Activated CD4-positive, alpha-beta memory T cell treated with anti-CD3 and anti-CD28 coated beads for 36 hours (primary cell): ENCODE measurements around the gene TMEM38B. TPM values are rescaled to one million over a fixed set of nuclear protein-coding genes. Genes with fewer than 3 reads are reported as not detected.
"Not testable (repeated sequence)": the region's sequence is repeated elsewhere in the genome, so short reads cannot be mapped to it uniquely, and the experiment has no call there.

ENCODE experiments used
- CTCF ChIA-PET: fragments of 350-600 bp; sonication (Branson Sonifier 250); formaldehyde crosslinking; loops from one replicate; lab custom pipeline; 2021; ENCODE audit warnings: antibody characterized with exemption, inconsistent platforms; lab: Charles Lee
- POLR2A ChIA-PET: fragments of 350-600 bp; sonication (Branson Sonifier 250); formaldehyde crosslinking; loops from one replicate; lab custom pipeline; 2021; ENCODE audit warnings: antibody characterized with exemption; lab: Charles Lee
- DNase-seq: peaks from one replicate; pipeline ENCODE4 v3.0.0-alpha.2; 2020
- H3K27ac Mint-ChIP-seq: one replicate; pipeline ENCODE4 v1.8.0; 2021; ENCODE audit warnings: mixed read lengths
- H3K27me3 Mint-ChIP-seq: one replicate; pipeline ENCODE4 v1.8.0; 2021; ENCODE audit warnings: mixed read lengths
- H3K36me3 Mint-ChIP-seq: one replicate; pipeline ENCODE4 v1.8.0; 2021; ENCODE audit warnings: mixed read lengths
- H3K4me1 Mint-ChIP-seq: one replicate; pipeline ENCODE4 v1.8.0; 2021; ENCODE audit warnings: low read depth, mixed read lengths
- H3K4me3 Mint-ChIP-seq: one replicate; pipeline ENCODE4 v1.8.0; 2021; ENCODE audit warnings: mild to moderate bottlenecking, mixed read lengths
- H3K9me3 Mint-ChIP-seq: one replicate; pipeline ENCODE4 v1.8.0; 2021; ENCODE audit warnings: mixed read lengths
- intact Hi-C: fragments of 100-400 bp; cut with micrococcal nuclease; formaldehyde crosslinking; loops from one replicate; pipeline ENCODE4 v1.15.1; 2023
- total RNA-seq, 2 experiments: library from RNA; stranded (reverse); gene quantifications; one replicate each; pipeline ENCODE4 v1.2.3, GENCODE V29; 2021

Gene TMEM38B
- total RNA-seq, 2 experiments from 2014 or later = 12.1 to 13.8 TPM

DNA sequence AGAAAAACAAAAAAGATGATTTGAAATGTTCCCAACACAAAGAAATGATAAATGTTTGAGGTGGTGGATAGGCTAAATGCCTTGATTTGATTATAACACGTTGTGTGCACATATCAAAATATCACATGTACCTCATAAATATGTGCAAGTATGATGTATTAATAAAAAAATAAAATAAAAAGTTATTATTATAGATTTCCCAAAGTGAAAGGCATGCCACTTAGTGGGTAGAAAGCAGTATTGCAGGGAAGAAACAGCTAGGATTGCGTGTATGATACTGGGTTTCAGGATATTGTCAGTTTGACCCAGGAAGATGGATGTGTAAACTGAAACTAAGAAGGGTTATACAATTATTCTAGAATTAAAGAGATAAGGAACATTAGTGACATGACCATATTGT lies 3.6 kb upstream of the TMEM38B start:
- POLR2A ChIA-PET = no interaction called here
- no peaks in the 10 kb centered on the region for H3K36me3 Mint-ChIP-seq
- CTCF ChIA-PET = no interaction called here
- no peak for DNase-seq
- H3K27ac Mint-ChIP-seq = no peak overlapping the region
- intact Hi-C loops = loop anchor here (10.0 kb wide), 2 partner anchors 446 to 726 kb away; partner anchors contain the start of gene SLC44A1
- H3K9me3 Mint-ChIP-seq = no peaks in the 10 kb centered on the region
- H3K4me3 Mint-ChIP-seq = no peak overlapping the region
- peaks cover 16% of the 10 kb centered on the region for H3K4me1 Mint-ChIP-seq
- H3K27me3 Mint-ChIP-seq = peaks cover 28% of the 10 kb centered on the region

DNA sequence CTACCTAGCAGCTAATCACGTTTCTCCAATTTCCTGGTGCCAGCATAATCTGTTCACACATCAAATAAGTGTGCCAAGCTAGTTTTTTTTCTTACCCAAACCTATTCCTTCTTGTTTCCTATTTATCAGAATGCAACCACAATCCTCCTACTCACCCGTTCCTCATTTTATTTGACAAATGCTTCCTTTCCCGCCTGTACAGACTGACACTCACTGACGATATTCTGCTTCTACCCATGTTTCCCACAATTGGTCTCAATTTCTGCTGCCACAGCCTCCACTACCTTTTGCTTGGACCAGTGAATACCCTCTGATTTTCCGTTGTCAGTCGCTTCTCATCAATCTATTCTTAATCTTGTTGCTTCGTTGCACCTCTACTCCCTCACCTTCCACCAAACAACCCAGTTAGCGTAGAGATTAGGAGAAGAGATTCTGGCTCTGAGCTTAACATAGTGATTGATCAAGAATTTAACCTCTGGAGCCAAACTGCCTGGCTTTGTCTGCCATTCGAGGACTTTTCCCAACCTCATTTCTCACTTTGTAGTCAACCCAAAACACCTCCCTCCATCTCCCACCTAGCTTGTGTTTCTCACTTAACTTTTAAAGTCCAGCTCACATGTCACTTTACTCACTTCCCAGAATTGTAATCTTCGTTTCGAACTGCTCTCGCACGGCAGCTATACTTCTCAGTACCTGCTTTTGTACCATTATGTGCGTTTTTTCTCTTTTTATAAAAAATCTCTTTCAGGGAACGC lies 729 bp upstream of the TMEM38B start:
- H3K27me3 Mint-ChIP-seq = peaks cover 22% of the 10 kb centered on the region
- POLR2A ChIA-PET = interaction anchor here (0.6 to 1.4 kb wide), 4 partner anchors 37 to 752 kb away, joined by 3 to 5 read pairs (median 4); no protein-coding TSS in a partner anchor
- intact Hi-C loops = loop anchor here (1.0 to 10.0 kb wide), 7 partner anchors 25 to 1599 kb away; partner anchors contain the start of genes FKTN, NIPSNAP3A, SLC44A1 and SMC2
- no peaks in the 10 kb centered on the region for H3K36me3 Mint-ChIP-seq
- DNase-seq = peak; percentile 15
- peak overlapping the region; percentile 80 for H3K4me3 Mint-ChIP-seq
- H3K4me1 Mint-ChIP-seq = peaks cover 20% of the 10 kb centered on the region
- H3K9me3 Mint-ChIP-seq = no peaks in the 10 kb centered on the region
- no peak overlapping the region for H3K27ac Mint-ChIP-seq
- CTCF ChIA-PET = interaction anchor here (1.0 to 1.3 kb wide), 3 partner anchors 25 to 149 kb away, joined by 3 to 4 read pairs (median 4); no protein-coding TSS in a partner anchor

DNA sequence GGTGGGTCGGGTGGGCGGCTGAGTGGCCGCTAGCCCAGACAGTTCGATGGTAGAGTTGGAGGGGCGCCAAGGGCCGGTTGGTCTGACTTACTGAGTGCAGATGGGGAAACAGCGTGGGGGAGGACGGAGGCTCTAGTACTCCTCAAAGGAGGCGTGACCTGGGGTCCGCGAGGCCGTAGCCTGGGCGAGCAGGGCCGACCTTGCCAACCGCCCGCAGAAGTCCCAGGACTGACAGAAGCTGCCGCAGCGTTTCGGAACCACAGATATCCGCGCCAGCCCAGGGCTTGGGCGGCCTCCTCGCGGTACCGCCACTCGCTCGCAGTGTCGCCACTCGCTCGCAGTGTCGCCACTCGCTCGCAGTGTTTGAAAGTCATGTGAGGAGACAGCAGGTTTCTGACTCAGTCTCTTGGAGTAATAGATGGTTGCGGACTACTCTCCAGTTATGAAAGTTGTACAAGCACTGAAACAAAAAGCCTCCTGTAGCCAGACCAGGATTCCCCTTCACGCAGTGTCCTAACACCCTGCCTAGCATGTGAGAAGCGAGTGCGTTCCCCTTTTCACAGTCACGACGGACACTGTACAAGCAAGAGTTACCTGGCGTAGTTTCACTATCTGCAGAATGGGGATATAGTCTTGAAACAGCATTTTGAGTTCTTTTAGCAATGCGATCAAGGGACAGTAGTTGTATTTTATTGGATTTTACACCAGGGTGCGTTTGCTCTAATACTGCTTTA lies 674 bp downstream of the TMEM38B start:
- no peaks in the 10 kb centered on the region for H3K36me3 Mint-ChIP-seq
- DNase-seq = peak; percentile 69
- H3K4me3 Mint-ChIP-seq = peak overlapping the region; percentile 78
- H3K9me3 Mint-ChIP-seq = no peaks in the 10 kb centered on the region
- peaks cover 15% of the 10 kb centered on the region for H3K27me3 Mint-ChIP-seq
- intact Hi-C loops = loop anchor here (1.0 to 10.0 kb wide), 9 partner anchors 24 to 1601 kb away; partner anchors contain the start of genes FKTN, NIPSNAP3A, SLC44A1 and SMC2
- H3K4me1 Mint-ChIP-seq = peaks cover 31% of the 10 kb centered on the region
- peak overlapping the region; percentile 26 for H3K27ac Mint-ChIP-seq
- POLR2A ChIA-PET = interaction anchor here (1.4 kb wide), 1 partner anchor 38 kb away, joined by 5 read pairs; no protein-coding TSS in a partner anchor
- CTCF ChIA-PET = interaction anchor here (1.3 kb wide), 1 partner anchor 24 kb away, joined by 4 read pairs; no protein-coding TSS in a partner anchor

DNA sequence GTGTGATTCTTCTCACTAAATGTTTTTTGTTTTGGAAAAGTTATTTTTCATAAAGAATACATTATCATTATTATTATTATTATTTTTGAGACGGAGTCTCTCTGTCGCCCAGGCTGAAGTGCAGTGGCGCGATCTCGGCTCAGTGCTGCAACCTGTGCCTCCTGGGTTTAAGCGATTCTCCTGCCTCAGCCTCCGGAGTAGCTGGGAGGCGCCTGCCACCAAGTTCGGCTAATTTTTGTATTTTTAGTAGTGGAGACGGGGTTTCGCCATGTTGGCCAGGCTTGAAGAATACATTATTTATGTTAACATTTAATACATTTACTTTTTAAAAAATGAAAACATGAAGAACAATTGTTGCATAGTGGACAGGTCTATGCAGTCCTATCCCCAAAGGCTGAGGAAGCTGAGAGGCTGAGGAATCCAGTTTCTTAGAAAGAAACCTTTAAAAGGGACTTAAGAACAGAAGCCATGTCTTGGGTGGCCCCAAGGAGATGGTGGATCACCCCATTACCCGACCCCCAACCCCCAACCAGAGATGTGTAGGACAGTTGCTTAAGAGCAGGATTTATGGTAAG lies 2.0 kb downstream of the TMEM38B start:
- Mint-ChIP-seq H3K27ac (no peak overlapping the region), H3K27me3 (peaks cover 9% of the 10 kb centered on the region), H3K9me3 (no peaks in the 10 kb centered on the region), H3K4me1 (peaks cover 33% of the 10 kb centered on the region), H3K4me3 (no peak overlapping the region), H3K36me3 (no peaks in the 10 kb centered on the region)
- intact Hi-C loops = loop anchor here (5.0 to 10.0 kb wide), 3 partner anchors 39 to 732 kb away; partner anchors contain the start of gene SLC44A1
- POLR2A ChIA-PET = no interaction called here
- DNase-seq = no peak
- CTCF ChIA-PET = no interaction called here

DNA sequence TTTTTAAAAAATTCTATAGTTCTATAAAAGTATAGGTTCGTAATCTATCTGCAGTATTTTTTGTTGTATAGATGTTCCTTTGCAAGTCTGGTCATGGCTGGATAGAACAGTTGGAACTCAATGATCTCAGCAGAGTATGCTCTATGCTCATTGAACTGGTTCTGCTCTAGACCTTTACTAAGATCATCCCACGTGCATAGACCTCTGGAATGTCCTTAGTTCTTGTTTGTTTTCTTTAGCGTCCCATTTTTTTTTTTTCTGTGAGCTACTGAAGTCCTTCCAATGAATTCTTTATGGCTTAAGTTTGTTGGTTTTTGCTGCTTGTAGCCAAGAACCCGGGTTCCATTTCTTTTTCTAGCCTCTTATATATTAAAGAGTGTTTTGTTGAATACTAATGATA lies 3.5 kb downstream of the TMEM38B start:
- Mint-ChIP-seq H3K27ac (no peak overlapping the region), H3K9me3 (no peaks in the 10 kb centered on the region), H3K36me3 (no peaks in the 10 kb centered on the region), H3K4me3 (no peak overlapping the region), H3K27me3 (peaks cover 4% of the 10 kb centered on the region), H3K4me1 (peaks cover 31% of the 10 kb centered on the region)
- intact Hi-C loops = loop anchor here (5.0 to 10.0 kb wide), 3 partner anchors 41 to 733 kb away; partner anchors contain the start of gene SLC44A1
- CTCF ChIA-PET = no interaction called here
- POLR2A ChIA-PET = interaction anchor here (0.7 kb wide), 1 partner anchor 18 kb away, joined by 3 read pairs; no protein-coding TSS in a partner anchor
- DNase-seq = no peak

DNA sequence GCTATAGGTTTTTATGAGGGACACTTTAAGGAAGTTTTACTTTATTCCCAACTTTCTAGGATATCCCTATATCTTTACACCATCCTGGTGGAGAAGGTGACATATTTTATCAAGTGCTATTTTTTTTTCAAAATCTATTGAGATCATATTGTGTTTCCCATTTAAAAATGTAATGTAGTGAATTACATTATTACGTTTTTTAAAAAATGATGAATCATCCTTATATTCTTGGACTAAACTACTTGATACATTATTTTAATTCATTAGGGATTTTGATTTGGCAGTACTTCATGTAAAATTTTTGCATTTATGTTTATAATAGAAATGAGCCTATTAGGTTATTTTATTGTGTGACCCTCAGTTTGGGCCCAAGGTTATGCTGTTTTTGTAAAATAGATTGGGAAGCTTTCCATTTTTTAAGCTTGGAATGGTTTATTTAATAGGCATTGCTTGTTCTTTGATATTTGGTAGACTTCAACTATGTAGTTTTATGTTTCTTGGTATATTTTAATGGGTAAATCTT lies 4.1 kb downstream of the TMEM38B start:
- intact Hi-C loops = loop anchor here (5.0 to 10.0 kb wide), 3 partner anchors 41 to 734 kb away; partner anchors contain the start of gene SLC44A1
- no peak for DNase-seq
- Mint-ChIP-seq H3K27ac (no peak overlapping the region), H3K27me3 (peaks cover 3% of the 10 kb centered on the region), H3K4me1 (peaks cover 28% of the 10 kb centered on the region), H3K36me3 (no peaks in the 10 kb centered on the region), H3K9me3 (no peaks in the 10 kb centered on the region), H3K4me3 (no peak overlapping the region)
- CTCF ChIA-PET = no interaction called here
- POLR2A ChIA-PET = no interaction called here

DNA sequence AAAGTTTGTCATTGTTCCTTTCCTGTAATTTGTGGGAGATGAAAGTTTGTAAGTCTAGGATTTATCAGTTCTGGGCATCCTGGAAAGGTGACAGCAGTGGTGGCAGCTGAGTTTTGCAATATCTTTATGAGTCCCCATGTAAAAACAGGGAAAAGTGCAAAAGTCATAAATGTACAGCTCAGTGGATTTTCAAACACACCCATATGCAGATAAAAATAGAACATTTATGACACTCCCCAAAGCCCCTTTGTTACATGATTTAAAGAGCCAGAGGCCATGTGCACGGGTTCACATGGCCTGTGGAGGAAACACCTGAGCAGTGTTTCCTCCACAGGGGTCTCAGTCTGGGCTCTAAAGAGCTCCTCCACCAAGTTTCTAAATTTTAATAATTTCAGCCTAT lies 6.3 kb downstream of the TMEM38B start:
- no peak overlapping the region for H3K27ac Mint-ChIP-seq
- no peak for DNase-seq
- ChIA-PET CTCF (interaction anchor here (1.2 kb wide), 1 partner anchor 29 kb away, joined by 3 read pairs; no protein-coding TSS in a partner anchor), POLR2A (no interaction called here)
- no peaks in the 10 kb centered on the region for H3K27me3 Mint-ChIP-seq
- intact Hi-C loops = no loop called here
- no peaks in the 10 kb centered on the region for H3K9me3 Mint-ChIP-seq
- no peaks in the 10 kb centered on the region for H3K36me3 Mint-ChIP-seq
- H3K4me3 Mint-ChIP-seq = no peak overlapping the region
- H3K4me1 Mint-ChIP-seq = peaks cover 18% of the 10 kb centered on the region

DNA sequence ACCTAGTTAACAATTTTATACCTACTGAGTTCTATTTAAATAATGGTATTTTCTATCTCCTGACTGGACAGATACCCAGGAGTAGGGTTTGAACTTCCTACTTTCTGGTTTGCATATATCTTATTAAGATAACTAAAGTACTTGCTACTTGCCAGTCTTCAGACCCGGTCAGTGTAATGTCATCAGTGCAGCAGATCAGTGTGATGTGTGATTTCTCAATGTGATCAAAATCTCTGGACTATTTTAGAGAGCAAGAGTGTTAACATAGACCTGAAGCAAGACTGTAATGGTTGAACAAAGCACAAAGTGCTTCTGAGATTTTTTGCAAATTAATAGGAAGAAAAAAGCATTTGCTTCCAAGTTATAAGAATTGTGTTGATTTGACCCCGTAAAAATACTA lies 6.8 kb downstream of the TMEM38B start:
- Mint-ChIP-seq H3K36me3 (peaks cover under 1% of the 10 kb centered on the region), H3K27ac (no peak overlapping the region), H3K4me1 (peaks cover 16% of the 10 kb centered on the region), H3K4me3 (no peak overlapping the region), H3K27me3 (no peaks in the 10 kb centered on the region), H3K9me3 (no peaks in the 10 kb centered on the region)
- CTCF ChIA-PET = interaction anchor here (1.2 kb wide), 1 partner anchor 30 kb away, joined by 3 read pairs; no protein-coding TSS in a partner anchor
- intact Hi-C loops = no loop called here
- DNase-seq = no peak
- POLR2A ChIA-PET = no interaction called here

DNA sequence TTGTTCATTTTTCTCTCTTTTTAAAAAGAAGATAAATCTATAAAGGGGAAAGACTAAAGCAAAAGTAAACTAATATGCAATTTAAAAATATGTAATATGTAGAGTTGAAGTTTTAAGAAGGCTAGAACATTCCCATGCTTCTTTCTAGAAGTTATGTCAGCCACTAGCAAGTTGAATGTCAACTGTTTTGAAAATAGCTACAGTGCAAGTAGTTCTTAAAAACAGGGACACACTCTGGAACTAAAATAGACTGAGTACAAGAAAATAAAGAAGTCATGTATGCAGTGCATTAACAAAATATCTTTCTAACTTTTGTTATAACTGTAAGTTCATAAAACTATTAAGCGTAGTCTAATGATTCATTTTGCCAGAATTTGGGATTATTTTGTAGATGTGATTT lies 7.9 kb downstream of the TMEM38B start:
- intact Hi-C loops = no loop called here
- Mint-ChIP-seq H3K27ac (no peak overlapping the region), H3K9me3 (no peaks in the 10 kb centered on the region), H3K27me3 (no peaks in the 10 kb centered on the region), H3K36me3 (peaks cover 2% of the 10 kb centered on the region), H3K4me3 (no peak overlapping the region), H3K4me1 (peaks cover 16% of the 10 kb centered on the region)
- ChIA-PET CTCF (no interaction called here), POLR2A (no interaction called here)
- DNase-seq = no peak

DNA sequence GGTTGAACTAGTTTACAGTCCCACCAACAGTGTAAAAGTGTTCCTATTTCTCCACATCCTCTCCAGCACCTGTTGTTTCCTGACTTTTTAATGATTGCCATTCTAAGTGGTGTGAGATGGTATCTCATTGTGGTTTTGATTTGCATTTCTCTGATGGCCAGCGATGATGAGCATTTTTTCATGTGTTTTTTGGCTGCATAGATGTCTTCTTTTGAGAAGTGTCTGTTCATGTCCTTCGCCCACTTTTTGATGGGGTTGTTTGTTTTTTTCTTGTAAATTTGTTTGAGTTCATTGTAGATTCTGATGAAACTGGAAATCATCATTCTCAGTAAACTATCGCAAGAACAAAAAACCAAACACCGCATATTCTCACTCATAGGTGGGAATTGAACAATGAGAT lies 9.3 kb downstream of the TMEM38B start:
- CTCF ChIA-PET, POLR2A ChIA-PET, H3K27me3 Mint-ChIP-seq, H3K36me3 Mint-ChIP-seq, H3K4me3 Mint-ChIP-seq, H3K9me3 Mint-ChIP-seq, H3K27ac Mint-ChIP-seq, intact Hi-C loops, DNase-seq: not testable (repeated sequence)
- peaks cover 21% of the 10 kb centered on the region for H3K4me1 Mint-ChIP-seq

DNA sequence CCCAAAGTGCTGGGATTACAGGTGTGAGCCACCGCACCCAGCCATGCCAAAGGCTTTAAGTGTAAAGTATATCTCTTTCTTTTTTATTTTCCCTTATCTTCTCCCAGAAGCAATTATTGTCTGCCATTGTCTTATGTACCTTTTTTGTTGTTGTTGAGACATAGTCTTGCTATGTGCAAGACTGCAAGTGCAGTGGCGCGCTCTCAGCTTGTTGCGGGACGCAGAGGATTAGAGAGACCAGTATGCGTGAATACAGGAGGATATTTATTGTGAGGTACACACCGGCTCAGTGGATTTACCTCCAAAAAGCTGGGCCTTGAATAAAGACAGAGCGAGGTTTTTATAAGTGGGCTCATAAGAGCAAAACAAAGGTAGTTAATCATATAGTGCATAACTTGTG lies 11.8 kb downstream of the TMEM38B start:
- peaks cover 9% of the 10 kb centered on the region for H3K36me3 Mint-ChIP-seq
- POLR2A ChIA-PET = no interaction called here
- no peak for DNase-seq
- no peak overlapping the region for H3K4me3 Mint-ChIP-seq
- intact Hi-C loops = no loop called here
- H3K9me3 Mint-ChIP-seq = no peaks in the 10 kb centered on the region
- H3K27ac Mint-ChIP-seq = no peak overlapping the region
- peaks cover 8% of the 10 kb centered on the region for H3K4me1 Mint-ChIP-seq
- CTCF ChIA-PET = interaction anchor here (1.1 kb wide), 1 partner anchor 12 kb away, joined by 4 read pairs; no protein-coding TSS in a partner anchor
- no peaks in the 10 kb centered on the region for H3K27me3 Mint-ChIP-seq
